SU-DHL-6 (cell line): ENCODE results near the gene RRP9.

ENCODE experiments used
- H2AFZ ChIP-seq: fragments of 200-600 bp; sonication (generic); 2 replicates; pipeline ENCODE4 v1.6.1; 2014; ENCODE audit warnings: low read depth, mild to moderate bottlenecking, moderate library complexity, mixed read lengths, antibody characterized with exemption, low read length; ENCODE audit not compliant: severe bottlenecking
- H3F3A ChIP-seq: fragments of 200-600 bp; shearing (Covaris generic); 2 replicates; pipeline ENCODE4 v1.6.0; 2016; ENCODE audit warnings: antibody characterized with exemption, mild to moderate bottlenecking; ENCODE audit not compliant: insufficient read depth
- H3K27ac ChIP-seq: fragments of 200-600 bp; sonication (generic); 2 replicates; pipeline ENCODE4 v1.5.1; 2016; ENCODE audit warnings: low read depth, mild to moderate bottlenecking, low read length, moderate library complexity, mixed read lengths
- H3K27me3 ChIP-seq: fragments of 200-600 bp; sonication (generic), shearing (Covaris generic); 2 replicates; pipeline ENCODE4 v1.6.0; 2014; ENCODE audit warnings: mild to moderate bottlenecking, low read length
- H3K36me3 ChIP-seq: fragments of 200-600 bp; sonication (generic); 2 replicates; pipeline ENCODE4 v1.6.1; 2014; ENCODE audit warnings: mild to moderate bottlenecking, low read length, mixed read lengths
- H3K4me2 ChIP-seq: fragments of 300-600, 200-600 bp; shearing (Covaris generic), sonication (generic); 2 replicates; pipeline ENCODE4 v1.6.0; 2014; ENCODE audit warnings: low read length, low read depth, mild to moderate bottlenecking; ENCODE audit not compliant: poor library complexity, severe bottlenecking
- H3K4me3 ChIP-seq: fragments of 200-600 bp; sonication (generic); 2 replicates; pipeline ENCODE4 v1.5.1; 2014; ENCODE audit warnings: antibody characterized with exemption, low read length, mild to moderate bottlenecking, mixed read lengths; ENCODE audit not compliant: insufficient read depth, poor library complexity, severe bottlenecking
- H3K79me2 ChIP-seq: fragments of 200-600 bp; sonication (generic); 2 replicates; pipeline ENCODE4 v1.6.1; 2014; ENCODE audit warnings: mild to moderate bottlenecking, low read length, moderate library complexity; ENCODE audit not compliant: insufficient read depth
- H3K9ac ChIP-seq: fragments of 200-600 bp; sonication (generic); 2 replicates; pipeline ENCODE4 v1.7.0; 2014; ENCODE audit warnings: mild to moderate bottlenecking, low read length
- H3K9me2 ChIP-seq: fragments of 200-600 bp; sonication (generic); replicated peaks from 2 replicates; pipeline ENCODE4 v1.6.1; 2014; ENCODE audit warnings: low read length; ENCODE audit not compliant: insufficient read depth
- H3K9me3 ChIP-seq: fragments of 200-600 bp; sonication (generic); 2 replicates; pipeline ENCODE4 v1.6.1; 2014; ENCODE audit warnings: low read length, mixed read lengths; ENCODE audit not compliant: insufficient read depth
- H4K20me1 ChIP-seq: fragments of 200-600 bp; sonication (generic); 2 replicates; pipeline ENCODE4 v1.6.1; 2014; ENCODE audit warnings: low read depth, mild to moderate bottlenecking, antibody characterized with exemption, low read length, moderate library complexity, mixed read lengths
- EZH2phosphoT487 ChIP-seq: fragments of 200-600 bp; sonication (generic), shearing (Covaris generic); conservative IDR thresholded peaks from 2 replicates; pipeline ENCODE4 v1.6.1; 2018; ENCODE audit warnings: mild to moderate bottlenecking, antibody characterized with exemption, low read length, moderate library complexity, mixed read lengths
- TF ChIP-seq, protein P1 (sequence below): fragments of 200-600 bp; sonication (generic); IDR thresholded peaks from one replicate; pipeline ENCODE4 v1.5.1; 2017; ENCODE audit warnings: antibody characterized with exemption, mild to moderate bottlenecking, low read length, moderate library complexity; ENCODE audit not compliant: insufficient read depth, poor library complexity, severe bottlenecking

RRP9 gene

DNA sequence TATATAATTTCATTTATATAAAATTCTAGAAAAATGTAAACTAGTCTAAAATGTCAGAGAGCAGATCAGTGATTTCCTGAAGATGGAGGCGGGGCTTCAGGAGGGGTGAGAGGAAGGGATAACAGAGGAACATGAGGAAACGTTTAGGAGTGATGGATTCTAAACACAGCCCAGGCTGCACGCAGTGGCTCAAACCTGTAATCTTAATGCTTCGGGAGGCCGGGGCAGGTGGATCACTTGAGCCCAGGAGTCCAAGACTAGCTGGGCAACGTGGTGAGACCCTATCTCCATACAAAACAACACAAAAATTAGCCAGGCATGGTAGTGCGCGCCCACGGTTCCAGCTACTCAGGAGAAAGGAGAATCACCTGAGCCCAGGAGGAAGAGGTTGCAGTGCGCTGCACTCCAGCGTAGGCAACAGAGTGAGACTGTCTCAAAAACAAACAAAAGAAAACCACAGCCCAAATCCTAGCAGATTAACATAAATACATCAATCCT is 20.6 kb downstream of the RRP9 start:
- no peaks in the 10 kb centered on the region for H3K36me3 ChIP-seq
- no peaks in the 10 kb centered on the region for H3K9me3 ChIP-seq
- no peak overlapping the region for H3K27ac ChIP-seq
- H3K4me3 ChIP-seq = no peak overlapping the region
- no peaks in the 10 kb centered on the region for H3K9me2 ChIP-seq
- H3K27me3 ChIP-seq = no peaks in the 10 kb centered on the region
- no peak overlapping the region for H3K9ac ChIP-seq
- H3K4me2 ChIP-seq = no peak overlapping the region
- no peaks in the 10 kb centered on the region for H4K20me1 ChIP-seq
- H3K79me2 ChIP-seq = no peaks in the 10 kb centered on the region
- H3F3A ChIP-seq = no peaks in the 10 kb centered on the region; the same call in 1 of the 2 replicates
- TF ChIP-seq EZH2phosphoT487 = no peak
- TF ChIP-seq, protein P1, sequence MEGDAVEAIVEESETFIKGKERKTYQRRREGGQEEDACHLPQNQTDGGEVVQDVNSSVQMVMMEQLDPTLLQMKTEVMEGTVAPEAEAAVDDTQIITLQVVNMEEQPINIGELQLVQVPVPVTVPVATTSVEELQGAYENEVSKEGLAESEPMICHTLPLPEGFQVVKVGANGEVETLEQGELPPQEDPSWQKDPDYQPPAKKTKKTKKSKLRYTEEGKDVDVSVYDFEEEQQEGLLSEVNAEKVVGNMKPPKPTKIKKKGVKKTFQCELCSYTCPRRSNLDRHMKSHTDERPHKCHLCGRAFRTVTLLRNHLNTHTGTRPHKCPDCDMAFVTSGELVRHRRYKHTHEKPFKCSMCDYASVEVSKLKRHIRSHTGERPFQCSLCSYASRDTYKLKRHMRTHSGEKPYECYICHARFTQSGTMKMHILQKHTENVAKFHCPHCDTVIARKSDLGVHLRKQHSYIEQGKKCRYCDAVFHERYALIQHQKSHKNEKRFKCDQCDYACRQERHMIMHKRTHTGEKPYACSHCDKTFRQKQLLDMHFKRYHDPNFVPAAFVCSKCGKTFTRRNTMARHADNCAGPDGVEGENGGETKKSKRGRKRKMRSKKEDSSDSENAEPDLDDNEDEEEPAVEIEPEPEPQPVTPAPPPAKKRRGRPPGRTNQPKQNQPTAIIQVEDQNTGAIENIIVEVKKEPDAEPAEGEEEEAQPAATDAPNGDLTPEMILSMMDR = no peak
- no peak overlapping the region for H2AFZ ChIP-seq

DNA sequence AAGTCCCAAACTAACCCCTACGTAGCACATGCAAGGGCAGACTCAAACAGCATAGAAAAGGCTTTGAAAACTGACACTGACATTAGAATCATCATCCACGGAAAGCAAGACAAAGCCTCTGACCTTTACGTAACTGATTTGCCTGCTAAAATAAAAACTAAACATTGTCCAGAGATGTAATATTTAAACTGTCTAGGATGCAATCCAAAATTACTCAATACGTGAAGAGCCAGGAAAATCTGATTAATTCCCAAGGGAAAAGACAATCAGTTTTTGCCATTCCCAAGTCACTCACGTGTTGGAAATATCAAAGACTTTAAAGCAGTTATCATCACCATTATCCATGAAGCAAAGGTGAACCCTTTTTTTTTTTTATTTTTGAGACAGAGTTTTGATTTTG is 25.3 kb downstream of the RRP9 start:
- Histone ChIP-seq H3K4me2 (no peak overlapping the region), H3F3A (no peaks in the 10 kb centered on the region), H3K36me3 (no peaks in the 10 kb centered on the region), H3K4me3 (no peak overlapping the region), H3K27ac (no peak overlapping the region), H2AFZ (no peak overlapping the region), H4K20me1 (no peaks in the 10 kb centered on the region), H3K9ac (no peak overlapping the region), H3K9me3 (no peaks in the 10 kb centered on the region), H3K27me3 (no peaks in the 10 kb centered on the region), H3K9me2 (no peaks in the 10 kb centered on the region), H3K79me2 (no peaks in the 10 kb centered on the region)
- TF ChIP-seq, protein P1 = no peak
- TF ChIP-seq EZH2phosphoT487 = no peak

DNA sequence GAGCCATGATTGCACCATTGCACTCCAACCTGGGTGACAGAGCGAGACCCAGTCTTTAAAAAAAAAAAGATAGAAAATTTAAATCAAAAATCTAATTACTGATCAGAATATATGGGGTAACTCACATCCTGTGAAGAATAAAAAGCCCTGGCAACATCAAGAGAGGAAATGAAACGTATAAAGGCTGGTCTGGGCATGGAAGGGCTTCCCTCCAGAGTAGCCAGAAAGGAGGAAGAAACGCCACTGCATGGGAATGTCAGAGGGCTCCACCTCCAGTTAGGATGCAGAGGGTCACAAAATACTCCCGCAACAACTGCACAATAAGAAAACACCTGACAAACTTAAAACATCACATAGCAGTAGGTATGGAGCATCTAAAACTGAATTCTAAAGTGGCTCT is 33.7 kb downstream of the RRP9 start:
- H3K9ac ChIP-seq = no peak overlapping the region
- no peak overlapping the region for H2AFZ ChIP-seq
- no peaks in the 10 kb centered on the region for H3K9me2 ChIP-seq
- H3K36me3 ChIP-seq = no peaks in the 10 kb centered on the region
- TF ChIP-seq EZH2phosphoT487 = no peak
- TF ChIP-seq, protein P1 = no peak
- H3K27me3 ChIP-seq = no peaks in the 10 kb centered on the region
- H3F3A ChIP-seq = no peaks in the 10 kb centered on the region
- no peak overlapping the region for H3K4me2 ChIP-seq
- no peaks in the 10 kb centered on the region for H3K79me2 ChIP-seq
- no peaks in the 10 kb centered on the region for H3K9me3 ChIP-seq
- no peak overlapping the region for H3K27ac ChIP-seq
- H3K4me3 ChIP-seq = no peak overlapping the region
- no peaks in the 10 kb centered on the region for H4K20me1 ChIP-seq
